ENCODE measurements around the gene SLC25A24.

GRCh38 chr1:108142773-108143394 lies 57.3 kb downstream of the SLC25A24 start:
- TF ChIP-seq CTCF (IDR thresholded peaks at IDR 0.05) (no peak), POLR2A (IDR thresholded peaks at IDR 0.05) (no peak)

All from ovary (tissue), 3 donors.